Neural progenitor cell (in vitro differentiated cells): Measurements from ENCODE around the gene HBA1.
"Not testable (repeated sequence)": the region's sequence is repeated elsewhere in the genome, so short reads cannot be mapped to it uniquely, and the experiment has no call there.

Experiments
- CTCF ChIP-seq: fragments of 200-600 bp; sonication (generic); IDR thresholded peaks from 2 replicates; pipeline ENCODE4 v1.5.1; 2017; ENCODE audit warnings: antibody characterized with exemption, mild to moderate bottlenecking
- EZH2 ChIP-seq: fragments of 200-600 bp; sonication (generic); IDR thresholded peaks from 2 replicates; pipeline ENCODE4 v1.6.1; 2017; ENCODE audit warnings: antibody characterized with exemption, mild to moderate bottlenecking, moderate library complexity

DNA sequence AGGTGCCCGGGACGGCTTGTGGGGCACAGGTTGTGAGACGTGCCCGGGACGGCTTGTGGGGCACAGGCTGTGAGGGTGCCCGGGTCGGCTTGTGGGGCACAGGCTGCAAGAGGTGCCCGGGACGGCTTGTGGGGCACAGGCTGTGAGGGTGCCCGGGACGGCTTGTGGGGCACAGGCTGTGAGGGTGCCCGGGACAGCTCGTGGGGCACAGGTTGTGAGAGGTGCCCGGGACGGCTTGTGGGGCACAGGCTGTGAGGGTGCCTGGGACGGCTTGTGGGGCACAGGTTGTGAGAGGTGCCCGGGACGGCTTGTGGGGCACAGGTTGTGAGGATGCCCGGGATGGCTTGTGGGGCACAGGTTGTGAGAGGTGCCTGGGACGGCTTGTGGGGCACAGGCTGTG is 16.2 kb upstream of the HBA1 start:
- TF ChIP-seq CTCF, EZH2: not testable (repeated sequence)
